Measurements from ENCODE around the gene NRARP. TPM values are rescaled to one million over a fixed set of nuclear protein-coding genes. Genes with fewer than 3 reads are reported as not detected.
A peak's percentile ranks its signal among the peaks of the same experiment; 100 is the strongest.

The NRARP gene
- total and polyA plus RNA-seq, 2 donors, result 1.6 to 3.1 TPM

- H3K4me1 ChIP-seq (ENCODE audit: control insufficient read depth in 2 of 2, insufficient read depth in 2 of 2, low read length in 2 of 2), result peaks cover 8 to 70% of the 10 kb centered on the region in 2 donors
- no peak for DNase-seq (ENCODE audit: low read depth in 6 of 9, low spot score in 9 of 9)
- H3K4me3 ChIP-seq (ENCODE audit: low read length in 2 of 2), result no peak overlapping the region
- peak overlapping the region; percentile 76 to 79 for H3K27ac ChIP-seq (ENCODE audit: low read depth in 1 of 2, low read length in 1 of 2)
- 88% methylated on average over 23 of the region's 23 CpGs for WGBS
- peaks cover 78 to 93% of the 10 kb centered on the region in 2 donors for H3K27me3 ChIP-seq (ENCODE audit: control insufficient read depth in 2 of 2, insufficient read depth in 1 of 2, low read length in 1 of 2)
- no peaks in the 10 kb centered on the region for H3K36me3 ChIP-seq (ENCODE audit: control insufficient read depth in 2 of 2, insufficient read depth in 2 of 2, low read length in 1 of 2)
- no peaks in the 10 kb centered on the region for H3K9me3 ChIP-seq (ENCODE audit: control insufficient read depth in 2 of 2, insufficient read depth in 1 of 2, low read length in 1 of 2)
Observed at GRCh38 chr9:137303151-137303892, 1.3 kb upstream of the NRARP start.

- H3K36me3 ChIP-seq (ENCODE audit: control insufficient read depth in 2 of 2, insufficient read depth in 2 of 2, low read length in 1 of 2), result no peaks in the 10 kb centered on the region
- H3K27ac ChIP-seq (ENCODE audit: low read depth in 1 of 2, low read length in 1 of 2), result peak overlapping the region; percentile 76 to 79
- DNase-seq (ENCODE audit: low read depth in 6 of 9, low spot score in 9 of 9), result no peak
- H3K4me3 ChIP-seq (ENCODE audit: low read length in 2 of 2), result peak overlapping the region in 1 of 2 donors; percentile 58
- WGBS, result 10% methylated on average over 78 of the region's 78 CpGs
- H3K9me3 ChIP-seq (ENCODE audit: control insufficient read depth in 2 of 2, insufficient read depth in 1 of 2, low read length in 1 of 2), result no peaks in the 10 kb centered on the region
- H3K27me3 ChIP-seq (ENCODE audit: control insufficient read depth in 2 of 2, insufficient read depth in 1 of 2, low read length in 1 of 2), result peaks cover 83 to 92% of the 10 kb centered on the region in 2 donors
- H3K4me1 ChIP-seq (ENCODE audit: control insufficient read depth in 2 of 2, insufficient read depth in 2 of 2, low read length in 2 of 2), result peaks cover 8 to 63% of the 10 kb centered on the region in 2 donors
Observed at GRCh38 chr9:137302449-137303150, 529 bp upstream of the NRARP start.

- H3K4me3 ChIP-seq (ENCODE audit: low read length in 2 of 2), result peak overlapping the region; percentile 29 to 58
- no peaks in the 10 kb centered on the region for H3K9me3 ChIP-seq (ENCODE audit: control insufficient read depth in 2 of 2, insufficient read depth in 1 of 2, low read length in 1 of 2)
- H3K27ac ChIP-seq (ENCODE audit: low read depth in 1 of 2, low read length in 1 of 2), result peak overlapping the region in 1 of 2 donors; percentile 15
- WGBS, result 1% methylated on average over 115 of the region's 115 CpGs
- no peak for DNase-seq (ENCODE audit: low read depth in 6 of 9, low spot score in 9 of 9)
- H3K4me1 ChIP-seq (ENCODE audit: control insufficient read depth in 2 of 2, insufficient read depth in 2 of 2, low read length in 2 of 2), result peaks cover 8 to 50% of the 10 kb centered on the region in 2 donors
- H3K27me3 ChIP-seq (ENCODE audit: control insufficient read depth in 2 of 2, insufficient read depth in 1 of 2, low read length in 1 of 2), result peaks cover 85 to 92% of the 10 kb centered on the region in 2 donors
- no peaks in the 10 kb centered on the region for H3K36me3 ChIP-seq (ENCODE audit: control insufficient read depth in 2 of 2, insufficient read depth in 2 of 2, low read length in 1 of 2)
Observed at GRCh38 chr9:137301081-137301947, 757 bp downstream of the NRARP start.

GRCh38 chr9:137300567-137301080 lies 1.4 kb downstream of the NRARP start:
- no peak for DNase-seq (ENCODE audit: low read depth in 6 of 9, low spot score in 9 of 9)
- H3K4me1 ChIP-seq (ENCODE audit: control insufficient read depth in 2 of 2, insufficient read depth in 2 of 2, low read length in 2 of 2), result peaks cover 8 to 43% of the 10 kb centered on the region in 2 donors
- H3K27me3 ChIP-seq (ENCODE audit: control insufficient read depth in 2 of 2, insufficient read depth in 1 of 2, low read length in 1 of 2), result peaks cover 88 to 90% of the 10 kb centered on the region in 2 donors

GRCh38 chr9:137299938-137300337 lies 2.1 kb downstream of the NRARP start:
- peaks cover 8 to 38% of the 10 kb centered on the region in 2 donors for H3K4me1 ChIP-seq (ENCODE audit: control insufficient read depth in 2 of 2, insufficient read depth in 2 of 2, low read length in 2 of 2)
- 83% methylated on average over 16 of the region's 16 CpGs for WGBS

More at GRCh38 chr9:137300567-137301080, 1.4 kb downstream of the NRARP start:
- Histone ChIP-seq H3K27ac (ENCODE audit: low read depth in 1 of 2, low read length in 1 of 2) (no peak overlapping the region), H3K36me3 (ENCODE audit: control insufficient read depth in 2 of 2, insufficient read depth in 2 of 2, low read length in 1 of 2) (no peaks in the 10 kb centered on the region), H3K4me3 (ENCODE audit: low read length in 2 of 2) (peak overlapping the region; percentile 29 to 58), H3K9me3 (ENCODE audit: control insufficient read depth in 2 of 2, insufficient read depth in 1 of 2, low read length in 1 of 2) (no peaks in the 10 kb centered on the region)
- 6% methylated on average over 25 of the region's 25 CpGs for WGBS

GRCh38 chr9:137299203-137299565 lies 2.9 kb downstream of the NRARP start:
- 94% methylated on average over 10 of the region's 10 CpGs for WGBS
- Histone ChIP-seq H3K27ac (ENCODE audit: low read depth in 1 of 2, low read length in 1 of 2) (no peak overlapping the region), H3K27me3 (ENCODE audit: control insufficient read depth in 2 of 2, insufficient read depth in 1 of 2, low read length in 1 of 2) (peaks cover 86 to 92% of the 10 kb centered on the region in 2 donors), H3K9me3 (ENCODE audit: control insufficient read depth in 2 of 2, insufficient read depth in 1 of 2, low read length in 1 of 2) (peaks cover 3 to 10% of the 10 kb centered on the region in 2 donors), H3K4me1 (ENCODE audit: control insufficient read depth in 2 of 2, insufficient read depth in 2 of 2, low read length in 2 of 2) (peaks cover 8 to 33% of the 10 kb centered on the region in 2 donors), H3K4me3 (ENCODE audit: low read length in 2 of 2) (no peak overlapping the region), H3K36me3 (ENCODE audit: control insufficient read depth in 2 of 2, insufficient read depth in 2 of 2, low read length in 1 of 2) (no peaks in the 10 kb centered on the region)
- no peak for DNase-seq (ENCODE audit: low read depth in 6 of 9, low spot score in 9 of 9)

More at GRCh38 chr9:137299938-137300337, 2.1 kb downstream of the NRARP start:
- Histone ChIP-seq H3K36me3 (ENCODE audit: control insufficient read depth in 2 of 2, insufficient read depth in 2 of 2, low read length in 1 of 2) (no peaks in the 10 kb centered on the region), H3K27ac (ENCODE audit: low read depth in 1 of 2, low read length in 1 of 2) (no peak overlapping the region), H3K4me3 (ENCODE audit: low read length in 2 of 2) (peak overlapping the region in 1 of 2 donors; percentile 29), H3K27me3 (ENCODE audit: control insufficient read depth in 2 of 2, insufficient read depth in 1 of 2, low read length in 1 of 2) (peaks cover 86 to 91% of the 10 kb centered on the region in 2 donors), H3K9me3 (ENCODE audit: control insufficient read depth in 2 of 2, insufficient read depth in 1 of 2, low read length in 1 of 2) (peaks cover 0 to 2% of the 10 kb centered on the region in 2 donors)
- DNase-seq (ENCODE audit: low read depth in 6 of 9, low spot score in 9 of 9), result no peak

- DNase-seq (ENCODE audit: low read depth in 6 of 9, low spot score in 9 of 9), result no peak
- H3K27me3 ChIP-seq (ENCODE audit: control insufficient read depth in 2 of 2, insufficient read depth in 1 of 2, low read length in 1 of 2), result peaks cover 87 to 90% of the 10 kb centered on the region in 2 donors
- 92% methylated on average over 24 of the region's 24 CpGs for WGBS
Observed at GRCh38 chr9:137298401-137299202, 3.5 kb downstream of the NRARP start.

GRCh38 chr9:137297966-137298365 lies 4.1 kb downstream of the NRARP start:
- Histone ChIP-seq H3K4me3 (ENCODE audit: low read length in 2 of 2) (no peak overlapping the region), H3K27me3 (ENCODE audit: control insufficient read depth in 2 of 2, insufficient read depth in 1 of 2, low read length in 1 of 2) (peaks cover 83 to 87% of the 10 kb centered on the region in 2 donors), H3K9me3 (ENCODE audit: control insufficient read depth in 2 of 2, insufficient read depth in 1 of 2, low read length in 1 of 2) (peaks cover 3 to 15% of the 10 kb centered on the region in 2 donors), H3K4me1 (ENCODE audit: control insufficient read depth in 2 of 2, insufficient read depth in 2 of 2, low read length in 2 of 2) (peaks cover 8 to 24% of the 10 kb centered on the region in 2 donors), H3K36me3 (ENCODE audit: control insufficient read depth in 2 of 2, insufficient read depth in 2 of 2, low read length in 1 of 2) (no peaks in the 10 kb centered on the region), H3K27ac (ENCODE audit: low read depth in 1 of 2, low read length in 1 of 2) (no peak overlapping the region)
- 86% methylated on average over 7 of the region's 7 CpGs for WGBS
- DNase-seq (ENCODE audit: low read depth in 6 of 9, low spot score in 9 of 9), result no peak

More at GRCh38 chr9:137298401-137299202, 3.5 kb downstream of the NRARP start:
- peaks cover 8 to 31% of the 10 kb centered on the region in 2 donors for H3K4me1 ChIP-seq (ENCODE audit: control insufficient read depth in 2 of 2, insufficient read depth in 2 of 2, low read length in 2 of 2)
- no peak overlapping the region for H3K27ac ChIP-seq (ENCODE audit: low read depth in 1 of 2, low read length in 1 of 2)
- no peak overlapping the region for H3K4me3 ChIP-seq (ENCODE audit: low read length in 2 of 2)
- peaks cover 3 to 15% of the 10 kb centered on the region in 2 donors for H3K9me3 ChIP-seq (ENCODE audit: control insufficient read depth in 2 of 2, insufficient read depth in 1 of 2, low read length in 1 of 2)
- no peaks in the 10 kb centered on the region for H3K36me3 ChIP-seq (ENCODE audit: control insufficient read depth in 2 of 2, insufficient read depth in 2 of 2, low read length in 1 of 2)

Measured in thymus (tissue), 11 donors.